SK-N-SH treated with all-trans-retinoic acid at 6 μM for 48 hours (cell line): ENCODE measurements around the gene CD200R1.

ENCODE experiments used
- ATAC-seq: fragments of 200-7000 bp; cut with Tn5 transposase; 3 replicates; pipeline ENCODE4 v1.9.1; 2020; ENCODE audit warnings: mild to moderate bottlenecking, moderate library complexity
- ARNTL ChIP-seq: fragments of 450-650 bp; formaldehyde crosslinking; IDR thresholded peaks from 2 replicates; pipeline ENCODE4 v1.5.0; 2020; ENCODE audit warnings: low read depth, mild to moderate bottlenecking, moderate library complexity, borderline replicate concordance
- CSDC2 ChIP-seq: fragments of 250-450 bp; sonication (Bioruptor Pico); IDR thresholded peaks from 2 replicates; pipeline ENCODE4 v1.5.0; 2020; ENCODE audit warnings: mild to moderate bottlenecking, moderate library complexity
- ESRRG ChIP-seq: fragments of 250-450 bp; sonication (Bioruptor Pico); IDR thresholded peaks from 2 replicates; pipeline ENCODE4 v1.6.1; 2021; ENCODE audit warnings: mild to moderate bottlenecking
- GLIS3 ChIP-seq: fragments of 250-450 bp; sonication (Bioruptor Pico); IDR thresholded peaks from 2 replicates; pipeline ENCODE4 v1.5.0; 2020; ENCODE audit warnings: mild to moderate bottlenecking, moderate library complexity
- ISL1 ChIP-seq: fragments of 250-450 bp; sonication (Bioruptor Pico); IDR thresholded peaks from 2 replicates; pipeline ENCODE4 v2.1.2; 2022; ENCODE audit warnings: mild to moderate bottlenecking, moderate library complexity
- PPARA ChIP-seq: fragments of 250-450 bp; sonication (Bioruptor Pico); IDR thresholded peaks from 2 replicates; pipeline ENCODE4 v1.5.0; 2020; ENCODE audit warnings: mild to moderate bottlenecking, borderline replicate concordance
- RARB ChIP-seq: fragments of 250-450 bp; sonication (Bioruptor Pico); IDR thresholded peaks from 2 replicates; pipeline ENCODE4 v1.8.0; 2021; ENCODE audit warnings: mild to moderate bottlenecking, moderate library complexity
- SNAI2 ChIP-seq: fragments of 250-450 bp; sonication (Bioruptor Pico); IDR thresholded peaks from 2 replicates; pipeline ENCODE4 v1.5.0; 2020; ENCODE audit warnings: mild to moderate bottlenecking, moderate library complexity
- TCF4 ChIP-seq: fragments of 250-450 bp; sonication (Bioruptor Pico); IDR thresholded peaks from 2 replicates; pipeline ENCODE4 v1.8.0; 2021; ENCODE audit warnings: mild to moderate bottlenecking, moderate library complexity, borderline replicate concordance
- TOX ChIP-seq: fragments of 250-450 bp; sonication (Bioruptor Pico); IDR thresholded peaks from 2 replicates; pipeline ENCODE4 v1.8.0; 2021; ENCODE audit warnings: mild to moderate bottlenecking, moderate library complexity, borderline replicate concordance
- ZC3H10 ChIP-seq: fragments of 250-450 bp; sonication (Bioruptor Pico); IDR thresholded peaks from 2 replicates; pipeline ENCODE4 v1.5.1; 2021; ENCODE audit warnings: mild to moderate bottlenecking, moderate library complexity
- ZFP3 ChIP-seq: fragments of 250-450 bp; sonication (Bioruptor Pico); IDR thresholded peaks from 2 replicates; pipeline ENCODE4 v1.5.0; 2020; ENCODE audit warnings: mild to moderate bottlenecking, moderate library complexity
- ZFP30 ChIP-seq: fragments of 450-650 bp; formaldehyde crosslinking; IDR thresholded peaks from 2 replicates; pipeline ENCODE4 v1.5.0; 2022; ENCODE audit warnings: mild to moderate bottlenecking, moderate library complexity
- ZNF565 ChIP-seq: fragments of 450-650 bp; formaldehyde crosslinking; conservative IDR thresholded peaks from 2 replicates; pipeline ENCODE4 v1.5.0; 2020; ENCODE audit warnings: low read depth, mild to moderate bottlenecking, moderate library complexity
- ZNF70 ChIP-seq: fragments of 450-650 bp; formaldehyde crosslinking; IDR thresholded peaks from 2 replicates; pipeline ENCODE4 v1.5.0; 2020; ENCODE audit warnings: mild to moderate bottlenecking, moderate library complexity
- ZNF8 ChIP-seq: fragments of 450-650 bp; formaldehyde crosslinking; IDR thresholded peaks from 2 replicates; pipeline ENCODE4 v1.5.0; 2020; ENCODE audit warnings: mild to moderate bottlenecking, moderate library complexity
- TF ChIP-seq, protein P1 (sequence below): fragments of 250-450 bp; sonication (Bioruptor Pico); IDR thresholded peaks from 2 replicates; pipeline ENCODE4 v1.8.0; 2020; ENCODE audit warnings: mild to moderate bottlenecking, moderate library complexity, borderline replicate concordance
- TF ChIP-seq, protein P2 (sequence below): fragments of 250-450 bp; sonication (Bioruptor Pico); IDR thresholded peaks from 2 replicates; pipeline ENCODE4 v1.5.0; 2020; ENCODE audit warnings: mild to moderate bottlenecking, moderate library complexity
- TF ChIP-seq, protein P3 (sequence below): fragments of 250-450 bp; sonication (Bioruptor Pico); IDR thresholded peaks from 2 replicates; pipeline ENCODE4 v1.5.1; 2021; ENCODE audit warnings: mild to moderate bottlenecking, moderate library complexity
- TF ChIP-seq, protein P4 (sequence below): fragments of 250-450 bp; sonication (Bioruptor Pico); IDR thresholded peaks from 2 replicates; pipeline ENCODE4 v1.5.1; 2020; ENCODE audit warnings: low read depth, mild to moderate bottlenecking, moderate library complexity
- TF ChIP-seq, protein P5 (sequence below): fragments of 250-450 bp; sonication (Bioruptor Pico); IDR thresholded peaks from 2 replicates; pipeline ENCODE4 v1.8.0; 2021; ENCODE audit warnings: low read depth, mild to moderate bottlenecking, moderate library complexity, borderline replicate concordance

CD200R1 gene

DNA sequence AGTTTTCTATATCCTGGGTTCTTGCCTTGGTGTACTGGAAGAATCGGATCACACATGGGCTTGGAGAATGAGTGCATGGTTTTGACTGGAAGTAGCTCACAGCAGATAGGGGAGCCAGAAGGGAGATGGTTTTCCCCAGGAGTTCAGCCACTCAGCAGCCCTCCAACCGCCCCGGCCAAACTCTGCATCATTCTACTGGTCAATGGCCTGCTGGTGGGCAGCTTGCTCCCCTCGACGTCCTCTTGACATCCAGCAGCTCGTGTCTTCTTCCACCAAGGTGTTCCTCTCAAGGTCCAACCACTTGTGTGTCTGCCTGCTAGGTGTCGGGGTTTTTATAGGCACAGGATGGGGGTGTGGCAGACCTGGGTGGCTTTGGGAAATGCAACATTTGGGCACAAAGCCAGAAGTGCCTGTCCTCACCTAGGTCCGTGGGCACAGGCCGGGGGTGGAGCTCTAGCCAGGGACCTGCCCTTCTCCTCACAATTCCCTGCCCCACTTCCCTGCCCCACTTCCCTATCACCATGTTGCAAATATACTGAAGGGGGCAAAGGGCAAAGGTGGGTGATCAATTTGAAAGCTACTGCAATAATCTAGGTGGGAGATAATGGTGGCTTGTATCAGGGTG, 12.9 kb upstream of the CD200R1 start (continued):
- no peak for TF ChIP-seq CSDC2 (CRISPR knock-in tag)
- TF ChIP-seq ARNTL (CRISPR knock-in tag), result no peak
- TF ChIP-seq ZNF565, result no peak
- TF ChIP-seq, protein P1, sequence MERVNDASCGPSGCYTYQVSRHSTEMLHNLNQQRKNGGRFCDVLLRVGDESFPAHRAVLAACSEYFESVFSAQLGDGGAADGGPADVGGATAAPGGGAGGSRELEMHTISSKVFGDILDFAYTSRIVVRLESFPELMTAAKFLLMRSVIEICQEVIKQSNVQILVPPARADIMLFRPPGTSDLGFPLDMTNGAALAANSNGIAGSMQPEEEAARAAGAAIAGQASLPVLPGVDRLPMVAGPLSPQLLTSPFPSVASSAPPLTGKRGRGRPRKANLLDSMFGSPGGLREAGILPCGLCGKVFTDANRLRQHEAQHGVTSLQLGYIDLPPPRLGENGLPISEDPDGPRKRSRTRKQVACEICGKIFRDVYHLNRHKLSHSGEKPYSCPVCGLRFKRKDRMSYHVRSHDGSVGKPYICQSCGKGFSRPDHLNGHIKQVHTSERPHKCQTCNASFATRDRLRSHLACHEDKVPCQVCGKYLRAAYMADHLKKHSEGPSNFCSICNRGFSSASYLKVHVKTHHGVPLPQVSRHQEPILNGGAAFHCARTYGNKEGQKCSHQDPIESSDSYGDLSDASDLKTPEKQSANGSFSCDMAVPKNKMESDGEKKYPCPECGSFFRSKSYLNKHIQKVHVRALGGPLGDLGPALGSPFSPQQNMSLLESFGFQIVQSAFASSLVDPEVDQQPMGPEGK (CRISPR knock-in tag), result no peak
- no peak for TF ChIP-seq RARB (CRISPR knock-in tag)
- TF ChIP-seq ZNF70 (CRISPR knock-in tag), result no peak
- TF ChIP-seq ISL1, result no peak
- TF ChIP-seq TCF4, result no peak
- no peak for TF ChIP-seq PPARA (CRISPR knock-in tag)
- TF ChIP-seq ZC3H10 (CRISPR knock-in tag), result no peak
- TF ChIP-seq, all 23 proteins: peak for 0

DNA sequence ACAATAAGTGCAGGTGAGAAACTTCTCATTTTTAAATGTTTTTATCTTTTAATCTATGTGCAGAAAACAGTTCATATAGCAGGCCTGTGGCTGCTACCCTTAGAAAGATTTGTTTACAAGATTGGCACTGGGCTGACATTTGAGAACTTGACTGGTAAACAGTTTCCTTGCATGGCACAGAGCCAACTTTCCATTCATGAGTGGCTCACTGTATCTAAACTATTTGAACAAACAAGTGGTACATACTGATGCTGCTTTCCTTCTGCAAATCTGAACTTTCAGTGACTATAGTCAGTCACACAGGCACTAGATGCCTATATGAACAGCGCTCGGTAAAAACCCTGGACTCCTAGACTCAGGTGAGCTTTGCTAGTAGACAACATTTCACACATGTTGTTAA, 9.6 kb upstream of the CD200R1 start:
- no peak for TF ChIP-seq RARB (CRISPR knock-in tag)
- TF ChIP-seq, protein P2, sequence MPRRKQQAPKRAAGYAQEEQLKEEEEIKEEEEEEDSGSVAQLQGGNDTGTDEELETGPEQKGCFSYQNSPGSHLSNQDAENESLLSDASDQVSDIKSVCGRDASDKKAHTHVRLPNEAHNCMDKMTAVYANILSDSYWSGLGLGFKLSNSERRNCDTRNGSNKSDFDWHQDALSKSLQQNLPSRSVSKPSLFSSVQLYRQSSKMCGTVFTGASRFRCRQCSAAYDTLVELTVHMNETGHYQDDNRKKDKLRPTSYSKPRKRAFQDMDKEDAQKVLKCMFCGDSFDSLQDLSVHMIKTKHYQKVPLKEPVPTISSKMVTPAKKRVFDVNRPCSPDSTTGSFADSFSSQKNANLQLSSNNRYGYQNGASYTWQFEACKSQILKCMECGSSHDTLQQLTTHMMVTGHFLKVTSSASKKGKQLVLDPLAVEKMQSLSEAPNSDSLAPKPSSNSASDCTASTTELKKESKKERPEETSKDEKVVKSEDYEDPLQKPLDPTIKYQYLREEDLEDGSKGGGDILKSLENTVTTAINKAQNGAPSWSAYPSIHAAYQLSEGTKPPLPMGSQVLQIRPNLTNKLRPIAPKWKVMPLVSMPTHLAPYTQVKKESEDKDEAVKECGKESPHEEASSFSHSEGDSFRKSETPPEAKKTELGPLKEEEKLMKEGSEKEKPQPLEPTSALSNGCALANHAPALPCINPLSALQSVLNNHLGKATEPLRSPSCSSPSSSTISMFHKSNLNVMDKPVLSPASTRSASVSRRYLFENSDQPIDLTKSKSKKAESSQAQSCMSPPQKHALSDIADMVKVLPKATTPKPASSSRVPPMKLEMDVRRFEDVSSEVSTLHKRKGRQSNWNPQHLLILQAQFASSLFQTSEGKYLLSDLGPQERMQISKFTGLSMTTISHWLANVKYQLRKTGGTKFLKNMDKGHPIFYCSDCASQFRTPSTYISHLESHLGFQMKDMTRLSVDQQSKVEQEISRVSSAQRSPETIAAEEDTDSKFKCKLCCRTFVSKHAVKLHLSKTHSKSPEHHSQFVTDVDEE, result no peak
- no peak for TF ChIP-seq ISL1
- TF ChIP-seq TCF4, result no peak
- TF ChIP-seq PPARA (CRISPR knock-in tag), result no peak
- TF ChIP-seq GLIS3 (CRISPR knock-in tag), result no peak
- TF ChIP-seq ZNF565, result no peak
- no peak for TF ChIP-seq TOX
- no peak for TF ChIP-seq SNAI2 (CRISPR knock-in tag)
- no peak for TF ChIP-seq ZNF8 (CRISPR knock-in tag)
- TF ChIP-seq, protein P3, sequence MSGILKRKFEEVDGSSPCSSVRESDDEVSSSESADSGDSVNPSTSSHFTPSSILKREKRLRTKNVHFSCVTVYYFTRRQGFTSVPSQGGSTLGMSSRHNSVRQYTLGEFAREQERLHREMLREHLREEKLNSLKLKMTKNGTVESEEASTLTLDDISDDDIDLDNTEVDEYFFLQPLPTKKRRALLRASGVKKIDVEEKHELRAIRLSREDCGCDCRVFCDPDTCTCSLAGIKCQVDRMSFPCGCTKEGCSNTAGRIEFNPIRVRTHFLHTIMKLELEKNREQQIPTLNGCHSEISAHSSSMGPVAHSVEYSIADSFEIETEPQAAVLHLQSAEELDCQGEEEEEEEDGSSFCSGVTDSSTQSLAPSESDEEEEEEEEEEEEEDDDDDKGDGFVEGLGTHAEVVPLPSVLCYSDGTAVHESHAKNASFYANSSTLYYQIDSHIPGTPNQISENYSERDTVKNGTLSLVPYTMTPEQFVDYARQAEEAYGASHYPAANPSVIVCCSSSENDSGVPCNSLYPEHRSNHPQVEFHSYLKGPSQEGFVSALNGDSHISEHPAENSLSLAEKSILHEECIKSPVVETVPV (CRISPR knock-in tag), result no peak
- TF ChIP-seq CSDC2 (CRISPR knock-in tag), result no peak
- TF ChIP-seq, protein P4, sequence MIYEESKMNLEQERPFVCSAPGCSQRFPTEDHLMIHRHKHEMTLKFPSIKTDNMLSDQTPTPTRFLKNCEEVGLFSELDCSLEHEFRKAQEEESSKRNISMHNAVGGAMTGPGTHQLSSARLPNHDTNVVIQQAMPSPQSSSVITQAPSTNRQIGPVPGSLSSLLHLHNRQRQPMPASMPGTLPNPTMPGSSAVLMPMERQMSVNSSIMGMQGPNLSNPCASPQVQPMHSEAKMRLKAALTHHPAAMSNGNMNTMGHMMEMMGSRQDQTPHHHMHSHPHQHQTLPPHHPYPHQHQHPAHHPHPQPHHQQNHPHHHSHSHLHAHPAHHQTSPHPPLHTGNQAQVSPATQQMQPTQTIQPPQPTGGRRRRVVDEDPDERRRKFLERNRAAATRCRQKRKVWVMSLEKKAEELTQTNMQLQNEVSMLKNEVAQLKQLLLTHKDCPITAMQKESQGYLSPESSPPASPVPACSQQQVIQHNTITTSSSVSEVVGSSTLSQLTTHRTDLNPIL (CRISPR knock-in tag), result no peak
- no peak for TF ChIP-seq ESRRG (CRISPR knock-in tag)
- no peak for TF ChIP-seq ZFP30 (CRISPR knock-in tag)
- TF ChIP-seq ZFP3 (CRISPR knock-in tag), result no peak
- no peak for TF ChIP-seq ZNF70 (CRISPR knock-in tag)
- TF ChIP-seq, protein P5, sequence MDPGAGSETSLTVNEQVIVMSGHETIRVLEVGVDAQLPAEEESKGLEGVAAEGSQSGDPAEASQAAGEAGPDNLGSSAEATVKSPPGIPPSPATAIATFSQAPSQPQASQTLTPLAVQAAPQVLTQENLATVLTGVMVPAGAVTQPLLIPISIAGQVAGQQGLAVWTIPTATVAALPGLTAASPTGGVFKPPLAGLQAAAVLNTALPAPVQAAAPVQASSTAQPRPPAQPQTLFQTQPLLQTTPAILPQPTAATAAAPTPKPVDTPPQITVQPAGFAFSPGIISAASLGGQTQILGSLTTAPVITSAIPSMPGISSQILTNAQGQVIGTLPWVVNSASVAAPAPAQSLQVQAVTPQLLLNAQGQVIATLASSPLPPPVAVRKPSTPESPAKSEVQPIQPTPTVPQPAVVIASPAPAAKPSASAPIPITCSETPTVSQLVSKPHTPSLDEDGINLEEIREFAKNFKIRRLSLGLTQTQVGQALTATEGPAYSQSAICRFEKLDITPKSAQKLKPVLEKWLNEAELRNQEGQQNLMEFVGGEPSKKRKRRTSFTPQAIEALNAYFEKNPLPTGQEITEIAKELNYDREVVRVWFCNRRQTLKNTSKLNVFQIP (CRISPR knock-in tag), result no peak
- TF ChIP-seq ZC3H10 (CRISPR knock-in tag), result no peak
- no peak for TF ChIP-seq ARNTL (CRISPR knock-in tag)

DNA sequence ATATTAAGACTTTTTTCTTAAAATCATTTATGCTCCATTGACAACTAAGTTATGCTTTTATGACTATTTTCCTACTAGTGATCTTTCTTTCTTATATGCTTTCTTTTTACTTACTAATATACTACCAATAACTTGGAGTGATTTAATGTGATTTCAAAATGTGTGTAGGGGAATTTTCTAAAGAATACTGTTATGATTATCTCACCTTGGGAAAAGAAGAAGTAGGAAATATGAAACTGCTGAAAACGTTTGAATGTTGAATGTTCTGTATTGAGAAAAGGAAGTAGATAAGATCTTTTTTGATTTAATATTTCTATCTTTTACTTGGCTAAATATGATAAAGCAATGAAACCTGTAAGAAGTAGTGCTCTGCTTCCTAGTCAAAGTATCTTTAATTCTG, 7.8 kb upstream of the CD200R1 start:
- TF ChIP-seq GLIS3 (CRISPR knock-in tag) (no peak), ZNF565 (no peak), CSDC2 (CRISPR knock-in tag) (no peak), TCF4 (no peak), PPARA (CRISPR knock-in tag) (no peak), SNAI2 (CRISPR knock-in tag) (no peak)
- TF ChIP-seq, protein P4 (CRISPR knock-in tag), result no peak
- ATAC-seq, result no peak

More for the DNA sequence above, 9.6 kb upstream of the CD200R1 start:
- ATAC-seq, result no peak
